Gastrocnemius medialis (tissue), 4 donors: Measurements from ENCODE around the gene APEX2.
A peak's percentile ranks its signal among the peaks of the same experiment; 100 is the strongest.

Source experiments
- CTCF ChIP-seq, 5 experiments: fragments of 450-650 bp in 3 of 5; fragments of 200-600 bp in 2 of 5; sonication (generic) in 2 of 5; IDR thresholded peaks in 4 of 5; conservative IDR thresholded peaks in 1 of 5; 1 replicate in 4 of 5; 2 replicates in 1 of 5; pipeline ENCODE4 v1.5.1; 2016 to 2019; ENCODE audit warnings: antibody characterized with exemption in 5 of 5, mild to moderate bottlenecking in 3 of 5, moderate library complexity in 3 of 5
- POLR2A ChIP-seq, 2 donors: fragments of 450-650 bp; IDR thresholded peaks; one replicate each; pipeline ENCODE4 v1.6.1; 2017; ENCODE audit warnings: antibody characterized with exemption in 2 of 2, mild to moderate bottlenecking in 2 of 2, moderate library complexity in 2 of 2

GRCh38 chrX:55057675-55058249 lies 57.6 kb downstream of the APEX2 start:
- TF ChIP-seq CTCF (IDR thresholded peaks at IDR 0.05 in 4 of 5, conservative IDR thresholded peaks at IDR 0.05 in 1 of 5) (peak; percentile 62 to 78 (median 68)), POLR2A (IDR thresholded peaks at IDR 0.05) (no peak)
